ENCODE results near the gene ITGB8. TPM values are rescaled to one million over a fixed set of nuclear protein-coding genes. Genes with fewer than 3 reads are reported as not detected.

ITGB8 gene
- total RNA-seq, 1 experiment from 2014 or later = 1.9 TPM

DNA sequence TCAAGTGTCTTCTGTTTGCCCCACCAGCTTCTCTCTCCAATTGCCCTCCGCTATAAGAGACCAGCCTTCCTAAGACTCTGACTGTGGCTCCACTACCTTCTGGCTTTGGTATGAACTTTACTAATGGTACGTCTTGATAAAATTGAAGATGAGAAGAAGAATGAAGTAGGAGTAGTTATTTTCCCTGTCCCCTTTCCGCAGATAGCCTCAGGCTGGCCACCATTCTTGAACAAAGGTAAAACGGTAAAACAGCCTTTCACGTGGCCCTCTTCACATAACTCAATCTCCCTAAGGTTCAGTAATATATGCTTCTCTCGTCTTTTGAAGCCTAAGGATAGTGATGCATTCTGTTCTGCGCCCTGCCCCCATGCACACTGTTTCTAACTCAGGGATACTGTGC is 9.9 kb upstream of the ITGB8 start:
- H3K27me3 Mint-ChIP-seq (ENCODE audit: low read depth) = no peaks in the 10 kb centered on the region
- ChIA-PET POLR2A (no interaction called here), CTCF (no interaction called here)
- no peaks in the 10 kb centered on the region for H3K9me3 Mint-ChIP-seq
- TF ChIP-seq FOXJ3 (CRISPR knock-in tag; IDR thresholded peaks at IDR 0.05; ENCODE audit: borderline replicate concordance) (no peak), STAT6 (CRISPR knock-in tag; conservative IDR thresholded peaks at IDR 0.05; ENCODE audit: low read depth) (no peak), ZNF263 (CRISPR knock-in tag; IDR thresholded peaks at IDR 0.05; ENCODE audit: low read depth) (no peak), ZNF423 (CRISPR knock-in tag; IDR thresholded peaks at IDR 0.05) (no peak), E2F1 (CRISPR knock-in tag; IDR thresholded peaks at IDR 0.05) (no peak), EMX1 (CRISPR knock-in tag; IDR thresholded peaks at IDR 0.05) (no peak), TEAD1 (CRISPR knock-in tag; IDR thresholded peaks at IDR 0.05) (no peak), RORB (CRISPR knock-in tag; IDR thresholded peaks at IDR 0.05) (no peak), RELA (CRISPR knock-in tag; IDR thresholded peaks at IDR 0.05; ENCODE audit: borderline replicate concordance) (no peak), MYBL2 (CRISPR knock-in tag; IDR thresholded peaks at IDR 0.05) (no peak), SOX15 (CRISPR knock-in tag; IDR thresholded peaks at IDR 0.05) (no peak), IRF2 (CRISPR knock-in tag; IDR thresholded peaks at IDR 0.05; ENCODE audit: borderline replicate concordance, low read depth) (no peak), MXD4 (CRISPR knock-in tag; IDR thresholded peaks at IDR 0.05; ENCODE audit: borderline replicate concordance) (no peak)
- TF ChIP-seq, protein P1, sequence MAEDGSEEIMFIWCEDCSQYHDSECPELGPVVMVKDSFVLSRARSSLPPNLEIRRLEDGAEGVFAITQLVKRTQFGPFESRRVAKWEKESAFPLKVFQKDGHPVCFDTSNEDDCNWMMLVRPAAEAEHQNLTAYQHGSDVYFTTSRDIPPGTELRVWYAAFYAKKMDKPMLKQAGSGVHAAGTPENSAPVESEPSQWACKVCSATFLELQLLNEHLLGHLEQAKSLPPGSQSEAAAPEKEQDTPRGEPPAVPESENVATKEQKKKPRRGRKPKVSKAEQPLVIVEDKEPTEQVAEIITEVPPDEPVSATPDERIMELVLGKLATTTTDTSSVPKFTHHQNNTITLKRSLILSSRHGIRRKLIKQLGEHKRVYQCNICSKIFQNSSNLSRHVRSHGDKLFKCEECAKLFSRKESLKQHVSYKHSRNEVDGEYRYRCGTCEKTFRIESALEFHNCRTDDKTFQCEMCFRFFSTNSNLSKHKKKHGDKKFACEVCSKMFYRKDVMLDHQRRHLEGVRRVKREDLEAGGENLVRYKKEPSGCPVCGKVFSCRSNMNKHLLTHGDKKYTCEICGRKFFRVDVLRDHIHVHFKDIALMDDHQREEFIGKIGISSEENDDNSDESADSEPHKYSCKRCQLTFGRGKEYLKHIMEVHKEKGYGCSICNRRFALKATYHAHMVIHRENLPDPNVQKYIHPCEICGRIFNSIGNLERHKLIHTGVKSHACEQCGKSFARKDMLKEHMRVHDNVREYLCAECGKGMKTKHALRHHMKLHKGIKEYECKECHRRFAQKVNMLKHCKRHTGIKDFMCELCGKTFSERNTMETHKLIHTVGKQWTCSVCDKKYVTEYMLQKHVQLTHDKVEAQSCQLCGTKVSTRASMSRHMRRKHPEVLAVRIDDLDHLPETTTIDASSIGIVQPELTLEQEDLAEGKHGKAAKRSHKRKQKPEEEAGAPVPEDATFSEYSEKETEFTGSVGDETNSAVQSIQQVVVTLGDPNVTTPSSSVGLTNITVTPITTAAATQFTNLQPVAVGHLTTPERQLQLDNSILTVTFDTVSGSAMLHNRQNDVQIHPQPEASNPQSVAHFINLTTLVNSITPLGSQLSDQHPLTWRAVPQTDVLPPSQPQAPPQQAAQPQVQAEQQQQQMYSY (CRISPR knock-in tag; IDR thresholded peaks at IDR 0.05) = no peak
- TF ChIP-seq, protein P2, sequence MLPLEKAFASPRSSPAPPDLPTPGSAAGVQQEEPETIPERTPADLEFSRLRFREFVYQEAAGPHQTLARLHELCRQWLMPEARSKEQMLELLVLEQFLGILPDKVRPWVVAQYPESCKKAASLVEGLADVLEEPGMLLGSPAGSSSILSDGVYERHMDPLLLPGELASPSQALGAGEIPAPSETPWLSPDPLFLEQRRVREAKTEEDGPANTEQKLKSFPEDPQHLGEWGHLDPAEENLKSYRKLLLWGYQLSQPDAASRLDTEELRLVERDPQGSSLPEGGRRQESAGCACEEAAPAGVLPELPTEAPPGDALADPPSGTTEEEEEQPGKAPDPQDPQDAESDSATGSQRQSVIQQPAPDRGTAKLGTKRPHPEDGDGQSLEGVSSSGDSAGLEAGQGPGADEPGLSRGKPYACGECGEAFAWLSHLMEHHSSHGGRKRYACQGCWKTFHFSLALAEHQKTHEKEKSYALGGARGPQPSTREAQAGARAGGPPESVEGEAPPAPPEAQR (CRISPR knock-in tag; IDR thresholded peaks at IDR 0.05) = no peak
- TF ChIP-seq, protein P3, sequence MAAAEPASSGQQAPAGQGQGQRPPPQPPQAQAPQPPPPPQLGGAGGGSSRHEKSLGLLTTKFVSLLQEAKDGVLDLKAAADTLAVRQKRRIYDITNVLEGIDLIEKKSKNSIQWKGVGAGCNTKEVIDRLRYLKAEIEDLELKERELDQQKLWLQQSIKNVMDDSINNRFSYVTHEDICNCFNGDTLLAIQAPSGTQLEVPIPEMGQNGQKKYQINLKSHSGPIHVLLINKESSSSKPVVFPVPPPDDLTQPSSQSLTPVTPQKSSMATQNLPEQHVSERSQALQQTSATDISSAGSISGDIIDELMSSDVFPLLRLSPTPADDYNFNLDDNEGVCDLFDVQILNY (CRISPR knock-in tag; IDR thresholded peaks at IDR 0.05) = no peak
- TF ChIP-seq, protein P4, sequence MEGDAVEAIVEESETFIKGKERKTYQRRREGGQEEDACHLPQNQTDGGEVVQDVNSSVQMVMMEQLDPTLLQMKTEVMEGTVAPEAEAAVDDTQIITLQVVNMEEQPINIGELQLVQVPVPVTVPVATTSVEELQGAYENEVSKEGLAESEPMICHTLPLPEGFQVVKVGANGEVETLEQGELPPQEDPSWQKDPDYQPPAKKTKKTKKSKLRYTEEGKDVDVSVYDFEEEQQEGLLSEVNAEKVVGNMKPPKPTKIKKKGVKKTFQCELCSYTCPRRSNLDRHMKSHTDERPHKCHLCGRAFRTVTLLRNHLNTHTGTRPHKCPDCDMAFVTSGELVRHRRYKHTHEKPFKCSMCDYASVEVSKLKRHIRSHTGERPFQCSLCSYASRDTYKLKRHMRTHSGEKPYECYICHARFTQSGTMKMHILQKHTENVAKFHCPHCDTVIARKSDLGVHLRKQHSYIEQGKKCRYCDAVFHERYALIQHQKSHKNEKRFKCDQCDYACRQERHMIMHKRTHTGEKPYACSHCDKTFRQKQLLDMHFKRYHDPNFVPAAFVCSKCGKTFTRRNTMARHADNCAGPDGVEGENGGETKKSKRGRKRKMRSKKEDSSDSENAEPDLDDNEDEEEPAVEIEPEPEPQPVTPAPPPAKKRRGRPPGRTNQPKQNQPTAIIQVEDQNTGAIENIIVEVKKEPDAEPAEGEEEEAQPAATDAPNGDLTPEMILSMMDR (IDR thresholded peaks at IDR 0.05) = no peak
- TF ChIP-seq, protein P5, sequence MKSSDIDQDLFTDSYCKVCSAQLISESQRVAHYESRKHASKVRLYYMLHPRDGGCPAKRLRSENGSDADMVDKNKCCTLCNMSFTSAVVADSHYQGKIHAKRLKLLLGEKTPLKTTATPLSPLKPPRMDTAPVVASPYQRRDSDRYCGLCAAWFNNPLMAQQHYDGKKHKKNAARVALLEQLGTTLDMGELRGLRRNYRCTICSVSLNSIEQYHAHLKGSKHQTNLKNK (CRISPR knock-in tag; IDR thresholded peaks at IDR 0.05) = no peak
- TF ChIP-seq, protein P6, sequence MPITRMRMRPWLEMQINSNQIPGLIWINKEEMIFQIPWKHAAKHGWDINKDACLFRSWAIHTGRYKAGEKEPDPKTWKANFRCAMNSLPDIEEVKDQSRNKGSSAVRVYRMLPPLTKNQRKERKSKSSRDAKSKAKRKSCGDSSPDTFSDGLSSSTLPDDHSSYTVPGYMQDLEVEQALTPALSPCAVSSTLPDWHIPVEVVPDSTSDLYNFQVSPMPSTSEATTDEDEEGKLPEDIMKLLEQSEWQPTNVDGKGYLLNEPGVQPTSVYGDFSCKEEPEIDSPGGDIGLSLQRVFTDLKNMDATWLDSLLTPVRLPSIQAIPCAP (CRISPR knock-in tag; IDR thresholded peaks at IDR 0.05) = no peak
- TF ChIP-seq, protein P7, sequence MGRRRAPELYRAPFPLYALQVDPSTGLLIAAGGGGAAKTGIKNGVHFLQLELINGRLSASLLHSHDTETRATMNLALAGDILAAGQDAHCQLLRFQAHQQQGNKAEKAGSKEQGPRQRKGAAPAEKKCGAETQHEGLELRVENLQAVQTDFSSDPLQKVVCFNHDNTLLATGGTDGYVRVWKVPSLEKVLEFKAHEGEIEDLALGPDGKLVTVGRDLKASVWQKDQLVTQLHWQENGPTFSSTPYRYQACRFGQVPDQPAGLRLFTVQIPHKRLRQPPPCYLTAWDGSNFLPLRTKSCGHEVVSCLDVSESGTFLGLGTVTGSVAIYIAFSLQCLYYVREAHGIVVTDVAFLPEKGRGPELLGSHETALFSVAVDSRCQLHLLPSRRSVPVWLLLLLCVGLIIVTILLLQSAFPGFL (CRISPR knock-in tag; IDR thresholded peaks at IDR 0.05; ENCODE audit: borderline replicate concordance) = no peak
- no peaks in the 10 kb centered on the region for H3K36me3 Mint-ChIP-seq
- no peak overlapping the region for H3K27ac Mint-ChIP-seq
- H3K4me1 Mint-ChIP-seq = peaks cover 2% of the 10 kb centered on the region
- ATAC-seq = no peak
- DNase-seq (ENCODE audit: low spot score) = no peak
- no peak overlapping the region for H3K4me3 Mint-ChIP-seq
